Neural progenitor cell (in vitro differentiated cells): Measurements from ENCODE around the gene BEND6.

ENCODE experiments used
- CTCF ChIP-seq: fragments of 200-600 bp; sonication (generic); IDR thresholded peaks from 2 replicates; pipeline ENCODE4 v1.5.1; 2017; ENCODE audit warnings: antibody characterized with exemption, mild to moderate bottlenecking
- EZH2 ChIP-seq: fragments of 200-600 bp; sonication (generic); IDR thresholded peaks from 2 replicates; pipeline ENCODE4 v1.6.1; 2017; ENCODE audit warnings: antibody characterized with exemption, mild to moderate bottlenecking, moderate library complexity

DNA sequence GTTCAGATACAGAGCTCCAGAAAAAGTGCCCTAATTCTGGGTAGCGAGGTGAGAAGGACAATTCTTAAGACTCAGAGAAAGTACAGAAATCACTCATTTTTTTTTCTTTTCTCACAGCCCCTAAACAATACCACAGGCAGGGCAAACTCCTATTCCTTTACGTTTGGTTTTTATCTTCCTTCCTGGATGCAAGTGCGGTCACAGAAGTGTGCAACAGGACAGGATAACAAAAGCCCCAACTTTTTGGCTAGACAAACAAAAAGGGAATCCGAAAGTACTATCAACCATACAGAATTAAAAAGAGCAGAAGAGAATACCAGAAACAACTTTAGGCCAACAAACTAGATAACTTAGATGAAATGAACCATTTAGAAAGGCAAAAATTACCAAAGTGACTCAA, 18.4 kb upstream of the BEND6 start:
- TF ChIP-seq CTCF = no peak
- TF ChIP-seq EZH2 = no peak
